22Rv1 (cell line): Measurements from ENCODE around the gene ZDHHC11B.
"Not testable (repeated sequence)": the region's sequence is repeated elsewhere in the genome, so short reads cannot be mapped to it uniquely, and the experiment has no call there.

ENCODE experiments used
- H3K27ac ChIP-seq: fragments of 450-650 bp; 2 replicates; pipeline ENCODE4 v1.5.1; 2017
- CTCF ChIP-seq: fragments of 450-650 bp; IDR thresholded peaks from 2 replicates; pipeline ENCODE4 v1.5.1; 2017; ENCODE audit warnings: mild to moderate bottlenecking
- ZFX ChIP-seq: fragments of 450-650 bp; IDR thresholded peaks from 2 replicates; pipeline ENCODE4 v1.6.1; 2017; ENCODE audit warnings: antibody characterized with exemption, borderline replicate concordance

The ZDHHC11B gene

GRCh38 chr5:685262-686171 lies 99.0 kb downstream of the ZDHHC11B start:
- no peak overlapping the region for H3K27ac ChIP-seq
- TF ChIP-seq CTCF (no peak), ZFX (no peak)

- H3K27ac ChIP-seq: no peak overlapping the region
- TF ChIP-seq CTCF (no peak), ZFX (no peak)
Measured at GRCh38 chr5:684751-685216, 99.7 kb downstream of the ZDHHC11B start.

GRCh38 chr5:683551-684481 lies 100.7 kb downstream of the ZDHHC11B start:
- no peak overlapping the region for H3K27ac ChIP-seq
- no peak for TF ChIP-seq CTCF
- TF ChIP-seq ZFX: no peak

GRCh38 chr5:682651-683358 lies 101.7 kb downstream of the ZDHHC11B start:
- not testable (repeated sequence) for H3K27ac ChIP-seq

GRCh38 chr5:682216-682615 lies 102.3 kb downstream of the ZDHHC11B start:
- not testable (repeated sequence) for H3K27ac ChIP-seq

- H3K27ac ChIP-seq: not testable (repeated sequence)
Measured at GRCh38 chr5:681317-682191, 103.0 kb downstream of the ZDHHC11B start.

GRCh38 chr5:680836-681235 lies 103.7 kb downstream of the ZDHHC11B start:
- H3K27ac ChIP-seq: not testable (repeated sequence)

GRCh38 chr5:680118-680795 lies 104.3 kb downstream of the ZDHHC11B start:
- H3K27ac ChIP-seq: not testable (repeated sequence)

- H3K27ac ChIP-seq: not testable (repeated sequence)
Measured at GRCh38 chr5:679166-679895, 105.2 kb downstream of the ZDHHC11B start.

GRCh38 chr5:678521-678920 lies 106.0 kb downstream of the ZDHHC11B start:
- not testable (repeated sequence) for H3K27ac ChIP-seq
